AG04449 (cell line): ENCODE results near the gene KSR1.

Experiments
- CTCF ChIA-PET: fragments of 350-600 bp; formaldehyde crosslinking; extraction: SDS; loops from one replicate; lab custom pipeline; 2021; ENCODE audit warnings: antibody characterized with exemption; lab: Yijun Ruan, JAX
- POLR2A ChIA-PET: fragments of 400-600, 350-600 bp; formaldehyde crosslinking; extraction: SDS; loops from one replicate; lab custom pipeline; 2020; ENCODE audit warnings: antibody characterized with exemption, inconsistent platforms; lab: Yijun Ruan, JAX
- DNase-seq: peaks from one replicate; pipeline ENCODE4 v3.0.0-alpha.2; 2010; ENCODE audit warnings: low read depth, low spot score
- H3K4me3 ChIP-seq: 2 replicates; pipeline ENCODE4 v1.5.1; 2011; ENCODE audit warnings: low read depth, mild to moderate bottlenecking, control low read depth, low read length
- TF ChIP-seq, protein P1 (sequence below): IDR thresholded peaks from one replicate; pipeline ENCODE4 v1.5.1; 2011; ENCODE audit warnings: mild to moderate bottlenecking, moderate library complexity, low read length, control low read depth, inconsistent platforms; ENCODE audit not compliant: insufficient read depth; ENCODE audit errors: missing control alignments

Gene KSR1

GRCh38 chr17:27615121-27615520 lies 158.9 kb downstream of the KSR1 start:
- ChIA-PET CTCF (interaction anchor here (1.1 to 11.6 kb wide), 3 partner anchors 13 to 265 kb away, joined by 3 to 151 read pairs (median 21); no protein-coding TSS in a partner anchor), POLR2A (no interaction called here)
- H3K4me3 ChIP-seq = no peak overlapping the region
- DNase-seq = no peak
- TF ChIP-seq, protein P1, sequence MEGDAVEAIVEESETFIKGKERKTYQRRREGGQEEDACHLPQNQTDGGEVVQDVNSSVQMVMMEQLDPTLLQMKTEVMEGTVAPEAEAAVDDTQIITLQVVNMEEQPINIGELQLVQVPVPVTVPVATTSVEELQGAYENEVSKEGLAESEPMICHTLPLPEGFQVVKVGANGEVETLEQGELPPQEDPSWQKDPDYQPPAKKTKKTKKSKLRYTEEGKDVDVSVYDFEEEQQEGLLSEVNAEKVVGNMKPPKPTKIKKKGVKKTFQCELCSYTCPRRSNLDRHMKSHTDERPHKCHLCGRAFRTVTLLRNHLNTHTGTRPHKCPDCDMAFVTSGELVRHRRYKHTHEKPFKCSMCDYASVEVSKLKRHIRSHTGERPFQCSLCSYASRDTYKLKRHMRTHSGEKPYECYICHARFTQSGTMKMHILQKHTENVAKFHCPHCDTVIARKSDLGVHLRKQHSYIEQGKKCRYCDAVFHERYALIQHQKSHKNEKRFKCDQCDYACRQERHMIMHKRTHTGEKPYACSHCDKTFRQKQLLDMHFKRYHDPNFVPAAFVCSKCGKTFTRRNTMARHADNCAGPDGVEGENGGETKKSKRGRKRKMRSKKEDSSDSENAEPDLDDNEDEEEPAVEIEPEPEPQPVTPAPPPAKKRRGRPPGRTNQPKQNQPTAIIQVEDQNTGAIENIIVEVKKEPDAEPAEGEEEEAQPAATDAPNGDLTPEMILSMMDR = no peak

DNA sequence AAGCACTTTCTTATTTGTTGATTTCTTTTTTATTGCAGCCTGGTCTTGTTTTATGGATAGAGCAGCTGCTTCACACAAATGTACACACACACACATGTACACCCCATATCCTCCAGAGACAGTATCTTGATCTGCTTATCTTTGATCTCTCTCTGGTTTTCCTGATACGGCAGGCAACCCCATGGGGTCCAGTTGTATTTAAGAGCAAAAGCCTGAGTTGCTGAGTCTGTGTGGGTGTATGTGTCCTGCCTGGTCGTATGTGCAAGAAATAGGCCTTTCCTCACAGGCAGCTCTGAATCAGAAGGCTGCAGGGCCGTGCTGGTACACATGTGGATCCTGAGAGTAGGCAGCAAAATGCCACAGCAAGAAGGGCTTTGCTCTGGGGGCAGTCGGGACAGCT lies 160.2 kb downstream of the KSR1 start:
- TF ChIP-seq, protein P1 = no peak
- no peak for DNase-seq
- CTCF ChIA-PET = interaction anchor here (2.8 to 11.6 kb wide), 3 partner anchors 8 to 35 kb away, joined by 9 to 151 read pairs (median 21); no protein-coding TSS in a partner anchor
- H3K4me3 ChIP-seq = no peak overlapping the region
- POLR2A ChIA-PET = no interaction called here

- POLR2A ChIA-PET = no interaction called here
- TF ChIP-seq, protein P1 = no peak
- DNase-seq = no peak
- no peak overlapping the region for H3K4me3 ChIP-seq
- CTCF ChIA-PET = interaction anchor here (0.8 to 11.6 kb wide), 5 partner anchors 10 to 36 kb away, joined by 3 to 151 read pairs (median 9); no protein-coding TSS in a partner anchor
Measured at GRCh38 chr17:27618417-27618816, 162.2 kb downstream of the KSR1 start.

DNA sequence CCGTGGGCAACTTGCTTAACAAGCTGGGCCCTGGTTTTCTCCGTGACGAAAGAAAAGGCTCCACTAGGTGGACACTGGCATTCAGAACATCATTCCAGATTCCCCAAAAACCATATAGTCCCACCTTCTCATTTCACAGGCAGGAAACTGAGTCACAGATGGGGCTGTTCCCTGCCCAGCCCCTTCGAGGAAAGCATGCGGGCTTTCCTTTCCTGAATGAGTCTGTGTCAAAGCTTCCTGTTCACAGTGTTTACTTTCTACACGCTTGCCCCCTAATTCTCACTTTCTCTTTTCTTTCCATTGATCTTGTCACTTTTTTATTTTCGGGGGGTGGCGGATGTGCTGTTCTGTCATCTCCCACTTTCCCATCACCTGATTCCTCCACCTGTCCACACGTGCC lies 164.5 kb downstream of the KSR1 start:
- POLR2A ChIA-PET = no interaction called here
- TF ChIP-seq, protein P1 = no peak
- CTCF ChIA-PET = interaction anchor here (1.1 to 4.9 kb wide), 4 partner anchors 12 to 31 kb away, joined by 3 to 28 read pairs (median 6); no protein-coding TSS in a partner anchor
- no peak for DNase-seq
- H3K4me3 ChIP-seq = no peak overlapping the region

DNA sequence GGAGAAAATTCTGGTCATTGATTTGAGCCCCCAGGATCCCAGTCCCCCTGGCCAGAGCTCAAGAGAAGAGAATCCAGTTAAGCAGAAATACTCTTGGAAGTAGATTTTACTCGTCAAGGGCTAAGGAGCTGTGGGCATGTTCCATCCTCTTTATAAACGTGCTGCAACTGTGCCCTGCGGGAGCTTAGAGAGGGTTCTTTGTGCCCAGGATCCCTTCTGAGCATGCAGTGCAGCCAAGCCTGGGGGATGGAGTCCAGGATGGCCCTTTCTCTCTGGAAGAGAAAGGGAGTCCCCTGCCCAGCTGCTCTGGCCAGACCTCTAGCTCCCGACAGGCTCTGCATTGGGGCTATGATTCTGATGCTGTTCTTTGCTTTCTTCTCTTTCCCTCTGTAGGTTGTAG lies 165.3 kb downstream of the KSR1 start:
- no peak for DNase-seq
- no peak overlapping the region for H3K4me3 ChIP-seq
- CTCF ChIA-PET = interaction anchor here (0.7 to 4.9 kb wide), 7 partner anchors 13 to 267 kb away, joined by 3 to 28 read pairs (median 3); no protein-coding TSS in a partner anchor
- POLR2A ChIA-PET = no interaction called here
- TF ChIP-seq, protein P1 = no peak

GRCh38 chr17:27621942-27622559 lies 165.8 kb downstream of the KSR1 start:
- TF ChIP-seq, protein P1 = no peak
- POLR2A ChIA-PET = no interaction called here
- CTCF ChIA-PET = interaction anchor here (0.7 to 4.9 kb wide), 5 partner anchors 19 to 268 kb away, joined by 3 to 28 read pairs (median 3); no protein-coding TSS in a partner anchor
- DNase-seq = no peak
- H3K4me3 ChIP-seq = no peak overlapping the region
